NCI-H524 treated with DMSO at 0.1 percent for 48 hours (cell line): ENCODE data around the gene MARCKS.
A peak's percentile ranks its signal among the peaks of the same experiment; 100 is the strongest.
"Not testable (repeated sequence)": the region's sequence is repeated elsewhere in the genome, so short reads cannot be mapped to it uniquely, and the experiment has no call there.

ENCODE experiments used
- DNase-seq: peaks from one replicate; lab custom pipeline; 2025; lab: John Stamatoyannopoulos, UW

MARCKS gene

DNA sequence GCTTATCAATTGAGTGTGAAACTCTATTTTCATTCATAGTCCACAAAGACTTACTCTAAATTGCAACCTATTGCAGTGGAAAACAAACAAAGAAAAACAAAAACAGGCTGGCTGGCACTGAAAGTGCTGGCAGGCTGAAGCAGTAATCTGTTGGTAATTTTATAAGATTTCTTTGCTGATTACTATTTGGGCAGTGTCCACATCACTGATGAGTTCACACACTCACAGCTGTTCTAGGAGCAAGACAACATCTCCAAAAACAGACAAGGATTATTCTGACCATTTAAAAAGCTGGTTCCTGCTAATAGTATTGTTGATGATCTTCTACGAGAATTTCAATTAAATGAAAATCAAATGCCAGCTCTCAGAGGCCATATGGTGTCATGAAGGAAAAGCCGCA, 26.9 kb downstream of the MARCKS start:
- DNase-seq: no peak

- DNase-seq: no peak
These were observed 29.4 kb downstream of the MARCKS start for GRCh38 chr6:113886512-113886911.

- no peak for DNase-seq
These were observed 31.3 kb downstream of the MARCKS start for GRCh38 chr6:113888493-113888892.

GRCh38 chr6:113888956-113889630, 31.9 kb downstream of the MARCKS start:
- no peak for DNase-seq

- no peak for DNase-seq
These were observed 36.3 kb downstream of the MARCKS start for GRCh38 chr6:113893451-113893850.

DNA sequence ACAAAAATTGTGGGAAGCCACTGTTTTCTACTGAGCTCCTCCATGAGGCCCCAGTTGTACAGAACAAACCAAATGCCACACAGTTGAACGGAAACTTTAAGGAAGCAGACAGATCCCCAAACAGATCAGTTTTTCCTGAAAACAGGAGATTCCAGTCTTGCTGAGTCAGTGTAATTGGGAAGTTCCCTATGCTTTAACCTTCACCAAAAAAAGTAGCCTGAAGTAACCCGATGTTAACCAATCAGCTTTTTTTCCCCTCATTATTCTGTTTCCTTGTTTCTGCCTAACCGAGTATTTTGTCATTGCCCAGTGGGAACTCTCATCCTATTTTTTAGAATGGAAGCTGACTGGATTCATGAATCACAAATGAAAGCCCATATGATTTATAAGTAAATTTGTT, 36.7 kb downstream of the MARCKS start:
- DNase-seq: no peak

GRCh38 chr6:113894712-113895674, 37.8 kb downstream of the MARCKS start:
- DNase-seq: no peak

GRCh38 chr6:113901482-113901881, 44.3 kb downstream of the MARCKS start:
- no peak for DNase-seq

DNA sequence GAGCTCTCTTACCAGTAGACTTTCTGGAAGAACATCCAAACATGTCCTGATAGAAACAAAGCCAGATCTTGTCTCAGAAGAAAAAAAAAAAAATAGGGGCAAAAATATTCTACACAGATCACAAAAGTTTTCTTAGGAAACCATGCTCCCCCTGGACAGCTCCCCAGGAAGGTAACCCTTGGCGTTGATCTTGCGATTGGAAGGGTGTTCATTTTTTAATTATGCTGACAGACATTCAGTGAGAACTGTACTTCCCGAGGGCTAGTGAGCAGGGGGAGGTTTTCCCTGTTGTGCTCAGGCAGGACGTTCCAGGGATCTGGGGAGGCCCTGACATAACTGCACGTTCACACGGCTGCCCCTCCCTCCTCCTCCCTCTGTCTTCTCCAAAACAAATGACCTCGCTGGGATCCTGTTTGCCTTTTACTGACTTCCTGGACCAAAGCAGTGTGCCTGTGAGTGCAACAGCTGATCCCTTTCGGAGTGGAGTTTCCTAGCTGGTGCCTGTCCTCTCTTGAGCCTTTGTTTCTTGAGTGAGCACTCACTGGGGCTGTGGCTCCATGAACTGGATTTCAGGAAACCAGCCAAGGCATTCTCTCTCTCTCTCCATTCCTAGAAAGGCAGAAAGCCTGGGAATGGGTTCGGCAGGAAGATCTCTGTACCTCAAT, 46.7 kb downstream of the MARCKS start:
- DNase-seq: no peak

DNA sequence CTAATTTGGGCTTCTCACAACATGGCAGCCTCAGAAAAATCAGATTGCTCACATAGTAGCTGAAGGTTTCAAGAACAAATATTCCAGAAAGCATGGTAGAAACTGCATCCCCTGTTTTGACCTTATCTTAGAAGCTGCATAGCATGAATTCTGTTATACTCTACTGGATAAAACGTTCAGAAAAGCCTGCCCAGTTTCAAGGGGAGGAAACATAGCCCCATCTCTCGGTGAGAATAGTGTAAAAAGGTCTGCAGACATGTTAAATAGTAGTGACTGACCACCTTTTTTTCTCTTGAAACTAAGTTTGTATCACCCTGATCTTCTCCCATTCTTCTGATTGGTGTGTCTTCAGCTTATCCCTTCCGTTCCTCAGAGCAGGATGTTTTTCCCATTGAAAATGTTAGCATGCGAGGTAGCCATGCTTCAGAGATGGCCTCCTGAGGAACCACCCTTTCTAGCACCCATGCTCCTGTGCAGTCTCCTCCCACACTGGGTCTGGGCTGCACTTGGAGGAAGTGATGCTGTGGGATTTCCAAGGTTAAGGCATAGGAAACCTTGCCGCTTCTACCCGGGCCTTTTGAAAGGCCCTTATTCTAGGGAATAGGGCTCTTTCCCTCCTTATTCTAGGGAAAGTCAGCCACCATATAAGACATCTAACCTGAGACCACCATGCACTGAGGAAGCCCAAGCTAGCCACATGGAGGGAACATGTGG, 50.1 kb downstream of the MARCKS start:
- no peak for DNase-seq

DNA sequence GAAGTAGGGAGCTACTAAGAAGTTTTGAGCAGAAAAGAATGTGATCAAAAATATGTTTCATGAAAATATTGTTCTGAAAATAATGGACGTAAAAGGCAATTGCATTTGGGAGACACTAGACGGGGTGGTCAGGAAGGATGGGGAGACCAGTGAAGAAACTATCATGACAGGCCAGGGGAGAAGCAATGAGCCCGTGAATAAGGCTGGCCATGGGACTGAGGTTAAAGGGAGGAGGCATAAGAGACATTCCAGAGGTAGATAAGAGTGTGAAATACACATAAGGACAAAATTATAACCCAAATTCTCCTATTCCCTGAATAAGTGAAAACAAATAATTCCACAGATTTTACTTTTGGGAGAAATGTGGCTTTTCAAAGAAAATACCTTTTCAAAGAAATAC, 51.7 kb downstream of the MARCKS start:
- DNase-seq: no peak

DNA sequence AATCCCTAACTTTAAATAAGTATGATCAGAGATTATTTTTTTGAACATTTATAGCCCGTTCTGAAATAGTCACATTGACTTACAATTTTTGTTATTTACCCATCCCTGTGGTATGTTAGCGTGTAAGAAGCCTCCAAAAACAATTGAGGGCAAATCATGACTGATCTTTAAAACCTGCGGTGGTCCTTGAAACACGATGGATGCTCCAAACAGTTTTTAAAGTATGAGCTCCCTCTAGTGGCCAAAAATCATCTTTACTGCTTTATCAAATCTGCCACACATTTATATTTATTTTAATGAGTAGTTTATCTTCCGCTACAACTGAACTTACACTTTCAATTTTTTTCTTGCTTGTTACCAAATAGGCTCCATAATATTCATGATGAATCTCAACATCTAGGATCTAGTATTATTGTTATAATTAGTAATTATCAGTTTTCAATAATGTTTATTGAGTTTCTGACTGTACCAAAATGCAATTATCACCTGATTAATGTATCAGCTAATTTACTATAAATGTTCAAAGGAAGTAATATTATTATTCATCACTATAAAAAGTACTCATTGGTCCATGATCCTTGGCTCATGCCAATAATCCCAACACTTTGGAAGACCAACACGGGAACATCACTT, 52.2 kb downstream of the MARCKS start:
- DNase-seq: peak; percentile 37

DNA sequence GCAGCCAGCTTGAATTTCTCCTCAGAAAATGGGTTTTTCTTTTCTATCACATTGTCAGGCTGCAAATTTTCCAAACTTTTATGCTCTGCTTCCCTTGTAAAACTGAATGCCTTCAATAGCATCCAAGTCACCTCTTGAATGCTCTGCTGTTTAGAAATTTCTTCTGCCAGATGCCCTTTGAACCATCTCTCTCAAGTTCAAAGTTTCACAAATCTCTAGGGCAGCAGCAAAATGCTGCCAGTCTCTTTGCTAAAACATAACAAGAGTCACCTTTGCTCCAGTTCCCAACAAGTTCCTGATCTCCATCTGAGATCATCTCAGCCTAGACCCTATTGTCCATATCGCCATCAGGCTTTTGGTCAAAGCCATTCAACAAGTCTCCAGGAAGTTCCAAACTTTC, 53.1 kb downstream of the MARCKS start:
- DNase-seq: not testable (repeated sequence)
